Measurements from ENCODE around the gene BMF. TPM values are rescaled to one million over a fixed set of nuclear protein-coding genes. Genes with fewer than 3 reads are reported as not detected.
A peak's percentile ranks its signal among the peaks of the same experiment; 100 is the strongest.

Gene BMF
- total and polyA plus RNA-seq, 3 donors from 2014 or later = 4.9 to 7.7 (median 6.9) TPM

- H3K4me3 ChIP-seq = no peak overlapping the region
- H3K4me1 ChIP-seq = no peaks in the 10 kb centered on the region
- no peak for DNase-seq
- H3K27ac ChIP-seq = no peak overlapping the region
- H3K27me3 ChIP-seq = no peaks in the 10 kb centered on the region
- 83 to 87% methylated on average over 12 of the region's 12 CpGs for WGBS, 2 donors
- TF ChIP-seq CTCF (IDR thresholded peaks at IDR 0.05) = no peak
- TF ChIP-seq POLR2A (IDR thresholded peaks at IDR 0.05) = no peak
- no peaks in the 10 kb centered on the region for H3K36me3 ChIP-seq (ENCODE audit: low read depth, missing control alignments)
- intact Hi-C loops (cut with DNase I; ENCODE audit: low total_unique reads) = no loop called here
- H3K9me3 ChIP-seq = no peaks in the 10 kb centered on the region
These were observed 55.4 kb downstream of the BMF start for GRCh38 chr15:40053079-40053830.

- no peak overlapping the region for H3K27ac ChIP-seq
- no peaks in the 10 kb centered on the region for H3K36me3 ChIP-seq (ENCODE audit: low read depth, missing control alignments)
- TF ChIP-seq POLR2A (IDR thresholded peaks at IDR 0.05) = no peak
- TF ChIP-seq CTCF (IDR thresholded peaks at IDR 0.05) = no peak
- DNase-seq = no peak
- 82 to 96% methylated on average over 6 of the region's 6 CpGs for WGBS, 2 donors
- H3K4me1 ChIP-seq = no peaks in the 10 kb centered on the region
- intact Hi-C loops (cut with DNase I; ENCODE audit: low total_unique reads) = no loop called here
- H3K9me3 ChIP-seq = no peaks in the 10 kb centered on the region
- H3K4me3 ChIP-seq = no peak overlapping the region
- H3K27me3 ChIP-seq = no peaks in the 10 kb centered on the region
These were observed 56.1 kb downstream of the BMF start for GRCh38 chr15:40052604-40053003.

GRCh38 chr15:40051616-40052415 is 56.9 kb downstream of the BMF start:
- Histone ChIP-seq H3K9me3 (no peaks in the 10 kb centered on the region), H3K4me3 (no peak overlapping the region), H3K27ac (no peak overlapping the region), H3K27me3 (no peaks in the 10 kb centered on the region), H3K4me1 (no peaks in the 10 kb centered on the region), H3K36me3 (ENCODE audit: low read depth, missing control alignments) (no peaks in the 10 kb centered on the region)
- intact Hi-C loops (cut with DNase I; ENCODE audit: low total_unique reads) = no loop called here
- no peak for TF ChIP-seq POLR2A (IDR thresholded peaks at IDR 0.05)
- no peak for TF ChIP-seq CTCF (IDR thresholded peaks at IDR 0.05)
- WGBS, 2 donors = 88 to 90% methylated on average over 11 of the region's 11 CpGs
- no peak for DNase-seq

GRCh38 chr15:40050788-40051470 is 57.8 kb downstream of the BMF start:
- WGBS, 2 donors = 37 to 42% methylated on average over 7 to 12 of the region's 12 CpGs
- no peaks in the 10 kb centered on the region for H3K9me3 ChIP-seq
- DNase-seq = peak; percentile 52
- H3K27ac ChIP-seq = no peak overlapping the region
- no peaks in the 10 kb centered on the region for H3K27me3 ChIP-seq
- no peak for TF ChIP-seq CTCF (IDR thresholded peaks at IDR 0.05)
- no peak for TF ChIP-seq POLR2A (IDR thresholded peaks at IDR 0.05)
- no peaks in the 10 kb centered on the region for H3K4me1 ChIP-seq
- H3K36me3 ChIP-seq (ENCODE audit: low read depth, missing control alignments) = no peaks in the 10 kb centered on the region
- intact Hi-C loops (cut with DNase I; ENCODE audit: low total_unique reads) = no loop called here
- H3K4me3 ChIP-seq = no peak overlapping the region

All from testis (tissue), 3 donors.